T-helper 17 cell (primary cell): ENCODE results near the gene ANKRD33. TPM values are rescaled to one million over a fixed set of nuclear protein-coding genes. Genes with fewer than 3 reads are reported as not detected.

Source experiments
- ATAC-seq: fragments of 150-1000 bp; cut with Tn5 transposase; 2 replicates; pipeline ENCODE4 v1.10.0; 2021; ENCODE audit warnings: mild to moderate bottlenecking, moderate library complexity
- DNase-seq, 3 donors: peaks; one replicate each; pipeline versions ENCODE4 v3.0.0 to v3.0.0-alpha.2; 2020 to 2021
- H3K9me3 ChIP-seq: one replicate; pipeline ENCODE4 v1.7.0; 2013; ENCODE audit warnings: low read length, mild to moderate bottlenecking; ENCODE audit not compliant: control insufficient read depth, poor library complexity, severe bottlenecking
- H3K27ac Mint-ChIP-seq: one replicate; pipeline ENCODE4 v1.8.0; 2022; ENCODE audit warnings: mild to moderate bottlenecking, moderate library complexity, mixed read lengths
- H3K27me3 Mint-ChIP-seq: one replicate; pipeline ENCODE4 v1.8.0; 2022; ENCODE audit warnings: mixed read lengths
- H3K36me3 Mint-ChIP-seq: one replicate; pipeline ENCODE4 v1.8.0; 2022; ENCODE audit warnings: low read depth, mixed read lengths
- H3K4me1 Mint-ChIP-seq: one replicate; pipeline ENCODE4 v1.8.0; 2022; ENCODE audit warnings: mild to moderate bottlenecking, mixed read lengths
- H3K4me3 Mint-ChIP-seq: one replicate; pipeline ENCODE4 v1.8.0; 2022; ENCODE audit warnings: mild to moderate bottlenecking, moderate library complexity, mixed read lengths
- total RNA-seq, 4 donors: library from RNA in 2 of 4; stranded (reverse) in 2 of 4; gene quantifications; one replicate each; pipeline ENCODE4 v1.2.3 and lab custom pipeline; 2022 to 2026

The ANKRD33 gene
- total RNA-seq, 2 donors from 2014 or later: not detected

DNA sequence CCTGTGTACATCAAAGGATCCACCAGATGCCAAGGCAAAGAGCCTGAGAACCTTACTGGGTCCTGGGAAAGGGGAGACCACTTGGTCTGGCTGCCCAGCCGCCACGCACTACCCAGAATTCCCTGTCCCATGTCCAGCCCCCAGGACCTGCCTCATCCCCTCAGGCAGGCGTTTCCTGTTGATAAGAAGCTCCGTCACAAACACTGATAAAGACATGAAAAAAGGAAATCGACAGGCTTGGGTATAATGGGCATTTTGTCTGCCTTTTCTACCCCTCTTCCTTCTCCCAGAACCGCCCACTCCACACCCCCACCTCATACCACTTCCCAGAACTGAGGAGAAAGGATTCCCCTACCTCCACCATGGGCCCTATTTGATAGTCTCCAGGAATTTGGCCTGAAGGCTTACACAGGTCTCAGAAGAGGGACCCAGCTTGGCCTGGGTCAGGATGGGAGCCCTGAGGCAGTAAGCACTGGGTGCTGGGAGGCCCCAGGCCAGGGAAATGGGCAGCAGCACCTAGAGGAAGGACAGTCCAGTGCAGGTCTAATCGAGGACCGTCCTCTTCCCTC lies 38.2 kb downstream of the ANKRD33 start:
- Mint-ChIP-seq H3K36me3 (no peaks in the 10 kb centered on the region), H3K4me1 (peaks cover 10% of the 10 kb centered on the region), H3K27me3 (peaks cover 7% of the 10 kb centered on the region), H3K4me3 (no peak overlapping the region), H3K27ac (no peak overlapping the region)
- H3K9me3 ChIP-seq: no peaks in the 10 kb centered on the region
- no peak for ATAC-seq
- DNase-seq: no peak

DNA sequence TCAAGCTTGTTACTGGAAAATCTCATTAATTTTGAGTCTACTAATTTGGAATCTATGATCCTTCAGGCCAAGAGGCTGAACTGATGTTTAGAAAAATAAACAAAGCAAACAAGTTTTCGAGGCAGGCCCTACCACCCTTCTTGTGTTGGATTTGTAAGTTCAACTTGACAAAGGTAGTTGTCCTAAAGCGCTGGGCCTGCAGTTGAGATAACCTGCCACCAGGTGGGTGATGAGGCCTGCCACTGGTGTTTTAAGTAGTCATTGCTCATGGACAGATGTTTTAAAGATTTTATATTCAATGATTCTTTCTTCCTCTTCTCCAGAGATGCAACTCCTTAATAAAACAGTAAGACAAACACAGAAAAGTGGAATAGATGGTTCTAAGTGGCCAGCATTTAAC lies 38.8 kb downstream of the ANKRD33 start:
- H3K4me1 Mint-ChIP-seq: peaks cover 10% of the 10 kb centered on the region
- no peaks in the 10 kb centered on the region for H3K36me3 Mint-ChIP-seq
- no peak overlapping the region for H3K4me3 Mint-ChIP-seq
- DNase-seq (peak in 1 of 3 donors; percentile 38), ATAC-seq (peak; percentile 49)
- peaks cover 10% of the 10 kb centered on the region for H3K27me3 Mint-ChIP-seq
- H3K9me3 ChIP-seq: no peaks in the 10 kb centered on the region
- no peak overlapping the region for H3K27ac Mint-ChIP-seq

DNA sequence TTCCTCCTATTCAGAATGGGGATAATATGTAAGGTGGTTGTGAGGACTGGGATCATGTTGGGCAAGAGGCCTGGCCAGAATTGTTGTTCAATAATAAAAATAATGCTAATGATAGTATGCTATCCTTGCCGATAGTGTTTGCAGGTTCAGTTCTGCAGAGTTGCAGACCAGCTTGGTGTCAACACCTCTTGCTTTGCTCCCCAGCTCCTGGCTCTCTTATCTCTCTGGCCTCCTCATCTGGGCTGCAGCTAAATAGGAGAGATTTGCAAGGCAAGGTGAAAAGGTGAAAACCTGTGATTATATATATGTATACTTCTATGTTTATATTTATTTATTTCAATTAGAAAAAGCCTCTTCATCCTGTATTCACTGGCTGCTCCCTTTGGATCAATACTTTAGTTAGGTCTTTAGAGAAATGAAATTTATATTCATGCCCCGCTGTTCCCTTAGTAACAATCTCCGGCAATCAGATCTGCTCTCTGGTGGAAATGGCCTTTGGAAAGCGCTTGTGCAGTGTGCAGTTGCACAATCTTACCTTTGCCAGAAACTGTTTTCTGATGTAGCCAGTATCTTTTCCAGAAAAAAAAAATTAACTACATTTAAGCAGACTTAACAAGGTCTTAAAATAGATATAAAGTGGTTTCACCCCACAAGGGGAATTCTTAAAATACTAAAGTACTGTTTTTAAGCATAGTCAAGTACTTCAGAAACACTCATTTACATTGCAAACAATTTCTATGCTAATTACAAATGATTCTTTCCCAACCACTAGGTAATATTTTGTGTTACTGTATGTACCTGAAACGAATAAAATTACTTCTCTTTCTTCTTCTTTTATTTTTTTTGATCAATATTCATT lies 44.5 kb downstream of the ANKRD33 start:
- Mint-ChIP-seq H3K27me3 (peaks cover 26% of the 10 kb centered on the region), H3K36me3 (no peaks in the 10 kb centered on the region), H3K4me3 (no peak overlapping the region), H3K27ac (no peak overlapping the region), H3K4me1 (peaks cover 2% of the 10 kb centered on the region)
- H3K9me3 ChIP-seq: no peaks in the 10 kb centered on the region
- no peak for ATAC-seq
- DNase-seq: no peak

DNA sequence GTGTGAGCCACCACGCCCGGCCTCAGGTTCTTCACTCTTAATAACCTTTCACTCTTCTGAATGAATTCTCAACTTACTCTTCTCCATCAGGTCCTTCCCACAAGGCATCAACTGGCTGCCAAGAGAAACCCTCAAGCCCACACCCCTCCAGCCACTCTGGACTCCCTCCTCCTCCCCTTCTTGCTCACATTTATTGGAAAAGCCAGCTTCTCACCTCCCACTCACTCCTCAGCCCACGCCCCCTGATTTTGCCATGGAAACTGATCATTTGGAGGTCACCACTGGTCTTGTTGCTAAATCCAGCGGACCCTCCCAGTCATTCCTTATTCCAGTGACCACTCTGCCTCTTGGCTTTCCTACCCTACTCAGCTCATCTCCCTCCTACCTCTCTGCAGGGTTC lies 46.2 kb downstream of the ANKRD33 start:
- peaks cover 2% of the 10 kb centered on the region for H3K4me1 Mint-ChIP-seq
- no peak for DNase-seq
- H3K9me3 ChIP-seq: no peaks in the 10 kb centered on the region
- no peak overlapping the region for H3K4me3 Mint-ChIP-seq
- peaks cover 26% of the 10 kb centered on the region for H3K27me3 Mint-ChIP-seq
- H3K36me3 Mint-ChIP-seq: no peaks in the 10 kb centered on the region
- ATAC-seq: no peak
- H3K27ac Mint-ChIP-seq: no peak overlapping the region

DNA sequence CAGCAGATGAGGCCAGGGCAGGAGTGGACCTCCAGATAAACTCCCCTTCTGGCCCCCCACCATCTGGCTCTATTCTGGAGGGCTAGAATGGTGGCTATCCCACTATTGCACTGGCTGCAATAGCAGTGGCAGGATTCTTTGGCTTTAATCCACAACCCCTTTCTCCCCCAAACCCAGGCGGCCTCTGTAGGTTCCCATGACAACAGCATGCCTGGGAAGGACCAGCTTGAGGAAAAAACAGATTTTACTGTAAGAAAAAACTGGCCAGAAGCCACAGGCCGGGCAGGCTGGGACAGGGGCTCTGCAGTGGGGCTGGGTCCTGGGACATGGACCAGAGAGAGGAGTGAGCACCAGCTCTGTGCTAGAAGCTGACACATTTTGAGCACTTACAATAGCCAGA lies 50.0 kb downstream of the ANKRD33 start:
- DNase-seq (no peak), ATAC-seq (no peak)
- H3K4me3 Mint-ChIP-seq: no peak overlapping the region
- peaks cover 3% of the 10 kb centered on the region for H3K36me3 Mint-ChIP-seq
- H3K4me1 Mint-ChIP-seq: peaks cover 2% of the 10 kb centered on the region
- H3K27me3 Mint-ChIP-seq: peaks cover 26% of the 10 kb centered on the region
- no peaks in the 10 kb centered on the region for H3K9me3 ChIP-seq
- no peak overlapping the region for H3K27ac Mint-ChIP-seq

DNA sequence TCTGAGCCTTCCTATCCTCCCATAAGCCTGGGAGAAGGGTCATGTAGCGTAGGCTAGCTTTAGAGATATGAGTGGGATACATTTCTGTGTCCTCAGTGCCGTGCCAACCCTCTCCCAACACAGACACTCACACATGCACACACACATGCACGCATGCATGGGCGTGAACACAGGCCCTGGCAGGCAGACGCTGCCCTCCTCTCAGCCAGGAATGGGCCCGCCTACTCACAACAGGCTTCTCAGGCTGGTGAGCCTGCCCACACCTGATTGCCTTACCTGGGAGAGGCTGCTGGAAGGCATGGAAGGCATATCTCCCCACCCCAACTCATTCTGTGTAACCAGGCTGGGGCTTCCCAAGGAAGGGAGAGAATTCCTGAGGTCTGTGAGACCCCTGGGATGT lies 50.8 kb downstream of the ANKRD33 start:
- ATAC-seq (no peak), DNase-seq (no peak)
- Mint-ChIP-seq H3K36me3 (peaks cover 3% of the 10 kb centered on the region), H3K27ac (no peak overlapping the region), H3K27me3 (peaks cover 26% of the 10 kb centered on the region), H3K4me1 (peaks cover 2% of the 10 kb centered on the region), H3K4me3 (no peak overlapping the region)
- no peaks in the 10 kb centered on the region for H3K9me3 ChIP-seq

DNA sequence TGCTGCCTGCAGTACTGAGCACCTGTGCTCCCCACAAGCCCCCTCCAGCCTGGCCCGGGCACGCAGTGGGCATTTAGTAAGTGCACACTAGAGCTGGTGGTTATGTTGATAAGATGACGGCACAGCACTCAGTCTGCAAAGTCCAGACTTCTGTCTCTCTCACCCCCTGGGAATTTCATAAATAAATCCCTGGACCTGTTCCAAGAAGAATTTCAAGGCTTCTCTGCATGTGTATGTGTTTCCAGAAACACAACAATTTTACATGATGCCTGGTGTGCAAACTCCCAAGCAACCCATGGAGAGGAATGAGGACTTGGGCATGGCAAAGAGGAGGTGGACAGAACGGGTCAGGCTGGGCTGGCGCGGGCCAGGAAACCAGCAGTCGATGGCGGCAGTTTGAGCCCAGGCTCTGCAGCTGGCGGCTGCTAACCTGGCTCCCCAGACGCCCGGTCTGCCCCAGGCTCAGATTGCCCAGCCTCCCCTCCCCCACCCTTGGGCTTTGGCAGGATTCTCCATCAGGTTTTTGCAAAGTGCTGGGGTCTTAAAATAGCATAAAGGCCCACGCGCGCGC lies 53.2 kb downstream of the ANKRD33 start:
- Mint-ChIP-seq H3K36me3 (peaks cover 3% of the 10 kb centered on the region), H3K27me3 (peaks cover 12% of the 10 kb centered on the region), H3K4me3 (no peak overlapping the region), H3K27ac (no peak overlapping the region), H3K4me1 (peaks cover 2% of the 10 kb centered on the region)
- DNase-seq (no peak), ATAC-seq (no peak)
- H3K9me3 ChIP-seq: no peaks in the 10 kb centered on the region

Other genes starting within 250 kb of the ANKRD33 start
- gene FIGNL2, start 39.4 kb upstream of the ANKRD33 start, total RNA-seq: under 1 TPM; 0.42 to 0.76 TPM
- not detected for gene ACVRL1, start 19.4 kb downstream of the ANKRD33 start, total RNA-seq
- 1 to 10 TPM; 6.5 to 8.7 TPM for gene ACVR1B, start 63.6 kb downstream of the ANKRD33 start, total RNA-seq
- 100 to 1,000 TPM; 491 to 562 TPM for gene TAMALIN, start 118.8 kb downstream of the ANKRD33 start, total RNA-seq
- gene NR4A1, start 163.3 kb downstream of the ANKRD33 start, total RNA-seq: 100 to 1,000 TPM in 1 of 2 donors, 10 to 100 TPM in 1; 79.2 to 133 TPM
- gene ATG101, start 181.9 kb downstream of the ANKRD33 start, total RNA-seq: 10 to 100 TPM; 22.0 to 30.2 TPM
- gene SMIM41, start 191.6 kb downstream of the ANKRD33 start, total RNA-seq: not detected